ENCODE measurements around the gene SEMA4G.

SEMA4G gene

GRCh38 chr10:101002456-101002855 lies 33.2 kb downstream of the SEMA4G start:
- DNase-seq (ENCODE audit: low spot score in 2 of 2) (no peak), ATAC-seq (ENCODE audit: low read depth) (no peak)
- Mint-ChIP-seq H3K27me3 (no peaks in the 10 kb centered on the region), H3K4me1 (peaks cover 14% of the 10 kb centered on the region), H3K4me3 (no peak overlapping the region), H3K9me3 (no peaks in the 10 kb centered on the region), H3K27ac (no peak overlapping the region), H3K36me3 (peaks cover 4% of the 10 kb centered on the region)

- H3K4me1 Mint-ChIP-seq, result peaks cover 6% of the 10 kb centered on the region
- no peak overlapping the region for H3K27ac Mint-ChIP-seq
- ATAC-seq (ENCODE audit: low read depth) (no peak), DNase-seq (ENCODE audit: low spot score in 2 of 2) (no peak)
- no peak overlapping the region for H3K4me3 Mint-ChIP-seq
- H3K9me3 Mint-ChIP-seq, result no peaks in the 10 kb centered on the region
- H3K36me3 Mint-ChIP-seq, result peaks cover 4% of the 10 kb centered on the region
- H3K27me3 Mint-ChIP-seq, result no peaks in the 10 kb centered on the region
Observed at GRCh38 chr10:101003639-101004206, 34.4 kb downstream of the SEMA4G start.

DNA sequence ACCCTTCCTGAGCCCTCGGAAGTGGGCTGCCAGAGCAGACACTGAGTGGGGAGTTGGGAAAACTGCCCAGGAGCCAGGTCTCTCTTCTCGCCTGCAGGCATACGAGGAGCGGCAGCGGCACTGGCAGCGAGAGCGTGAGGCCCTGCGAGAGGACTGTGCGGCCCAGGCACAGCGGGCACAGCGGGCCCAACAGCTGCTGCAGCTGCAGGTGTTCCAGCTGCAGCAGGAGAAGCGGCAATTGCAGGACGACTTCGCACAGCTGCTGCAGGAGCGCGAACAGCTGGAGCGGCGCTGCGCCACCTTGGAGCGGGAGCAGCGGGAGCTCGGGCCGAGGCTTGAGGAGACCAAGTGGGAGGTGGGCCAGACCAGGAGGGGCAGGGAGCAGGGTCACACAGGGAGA lies 36.1 kb downstream of the SEMA4G start:
- H3K27ac Mint-ChIP-seq, result no peak overlapping the region
- no peaks in the 10 kb centered on the region for H3K9me3 Mint-ChIP-seq
- no peaks in the 10 kb centered on the region for H3K27me3 Mint-ChIP-seq
- DNase-seq (ENCODE audit: low spot score in 2 of 2), result no peak
- no peak for ATAC-seq (ENCODE audit: low read depth)
- H3K36me3 Mint-ChIP-seq, result peaks cover 4% of the 10 kb centered on the region
- no peak overlapping the region for H3K4me3 Mint-ChIP-seq
- peaks cover 4% of the 10 kb centered on the region for H3K4me1 Mint-ChIP-seq

DNA sequence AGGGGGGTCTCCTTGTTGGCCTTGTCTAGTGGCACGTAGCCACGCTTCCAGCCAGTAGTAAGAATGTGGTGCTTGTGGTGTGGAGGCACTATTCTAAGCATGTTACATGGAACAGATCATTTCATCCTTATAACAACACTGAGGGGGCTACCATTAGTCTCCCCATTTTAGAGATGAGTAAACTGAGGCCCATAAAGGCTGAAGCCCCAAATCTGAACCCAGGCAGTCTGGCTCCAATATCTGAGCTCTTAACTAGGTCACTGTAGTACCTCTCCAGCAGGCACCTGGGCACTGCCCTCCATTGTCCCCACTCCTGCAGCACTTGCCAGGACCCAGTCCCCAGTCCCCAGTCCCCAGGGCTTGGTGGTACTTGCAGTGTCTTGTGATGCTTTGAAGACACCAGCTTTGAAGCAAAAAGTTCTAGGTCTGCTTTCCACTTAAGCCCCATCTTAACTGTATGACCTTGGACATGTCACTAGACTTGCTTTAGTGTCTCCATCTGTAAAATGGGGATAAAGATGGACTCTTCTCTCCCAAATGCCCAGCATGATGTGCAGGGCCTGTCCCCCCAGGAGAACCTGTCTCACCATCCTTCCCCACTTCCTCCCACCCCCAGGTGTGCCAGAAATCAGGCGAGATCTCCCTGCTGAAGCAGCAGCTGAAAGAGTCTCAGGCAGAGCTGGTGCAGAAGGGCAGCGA lies 36.7 kb downstream of the SEMA4G start:
- H3K27me3 Mint-ChIP-seq, result no peaks in the 10 kb centered on the region
- no peak for ATAC-seq (ENCODE audit: low read depth)
- DNase-seq (ENCODE audit: low spot score in 2 of 2), result no peak
- H3K27ac Mint-ChIP-seq, result no peak overlapping the region
- no peaks in the 10 kb centered on the region for H3K9me3 Mint-ChIP-seq
- H3K4me3 Mint-ChIP-seq, result no peak overlapping the region
- peaks cover 3% of the 10 kb centered on the region for H3K4me1 Mint-ChIP-seq
- peaks cover 3% of the 10 kb centered on the region for H3K36me3 Mint-ChIP-seq

- H3K27me3 Mint-ChIP-seq, result no peaks in the 10 kb centered on the region
- ATAC-seq (ENCODE audit: low read depth), result no peak
- H3K36me3 Mint-ChIP-seq, result peaks cover 2% of the 10 kb centered on the region
- H3K4me3 Mint-ChIP-seq, result no peak overlapping the region
- no peak for DNase-seq (ENCODE audit: low spot score in 2 of 2)
- H3K27ac Mint-ChIP-seq, result no peak overlapping the region
- H3K4me1 Mint-ChIP-seq, result no peaks in the 10 kb centered on the region
- no peaks in the 10 kb centered on the region for H3K9me3 Mint-ChIP-seq
Observed at GRCh38 chr10:101006593-101007098, 37.3 kb downstream of the SEMA4G start.

DNA sequence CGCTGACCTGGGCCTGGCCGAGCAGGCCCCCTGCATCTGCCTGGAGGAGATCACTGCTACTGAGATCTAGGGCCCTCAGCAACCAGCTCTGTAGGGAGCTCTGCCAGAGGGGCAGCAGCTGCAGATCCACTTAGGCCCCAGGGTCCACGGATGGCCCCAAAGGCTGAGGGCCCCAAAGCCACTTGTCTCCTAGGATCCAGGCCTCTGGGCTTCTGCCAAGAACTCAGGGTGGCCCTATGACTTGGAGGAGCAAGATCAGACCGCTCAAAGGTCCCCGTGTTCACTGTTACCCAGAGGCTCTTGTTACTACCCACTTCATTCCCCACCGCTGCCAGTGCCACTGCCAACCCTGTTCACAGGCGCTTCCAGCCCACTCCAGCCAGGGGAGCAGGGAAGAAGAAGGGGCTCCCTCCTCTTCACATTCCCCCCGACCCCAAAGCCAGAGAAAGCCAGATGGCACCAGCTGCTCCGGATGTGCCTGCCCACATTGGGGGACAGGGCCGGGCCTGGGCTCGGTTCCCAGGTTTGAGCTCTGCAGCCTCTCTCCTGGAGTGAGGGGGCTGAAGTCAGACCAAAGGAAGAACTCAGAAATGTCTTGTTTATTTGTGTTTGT lies 37.9 kb downstream of the SEMA4G start:
- no peaks in the 10 kb centered on the region for H3K9me3 Mint-ChIP-seq
- no peaks in the 10 kb centered on the region for H3K27me3 Mint-ChIP-seq
- no peak overlapping the region for H3K4me3 Mint-ChIP-seq
- DNase-seq (ENCODE audit: low spot score in 2 of 2) (no peak), ATAC-seq (ENCODE audit: low read depth) (no peak)
- peaks cover 2% of the 10 kb centered on the region for H3K36me3 Mint-ChIP-seq
- H3K27ac Mint-ChIP-seq, result no peak overlapping the region
- H3K4me1 Mint-ChIP-seq, result no peaks in the 10 kb centered on the region

DNA sequence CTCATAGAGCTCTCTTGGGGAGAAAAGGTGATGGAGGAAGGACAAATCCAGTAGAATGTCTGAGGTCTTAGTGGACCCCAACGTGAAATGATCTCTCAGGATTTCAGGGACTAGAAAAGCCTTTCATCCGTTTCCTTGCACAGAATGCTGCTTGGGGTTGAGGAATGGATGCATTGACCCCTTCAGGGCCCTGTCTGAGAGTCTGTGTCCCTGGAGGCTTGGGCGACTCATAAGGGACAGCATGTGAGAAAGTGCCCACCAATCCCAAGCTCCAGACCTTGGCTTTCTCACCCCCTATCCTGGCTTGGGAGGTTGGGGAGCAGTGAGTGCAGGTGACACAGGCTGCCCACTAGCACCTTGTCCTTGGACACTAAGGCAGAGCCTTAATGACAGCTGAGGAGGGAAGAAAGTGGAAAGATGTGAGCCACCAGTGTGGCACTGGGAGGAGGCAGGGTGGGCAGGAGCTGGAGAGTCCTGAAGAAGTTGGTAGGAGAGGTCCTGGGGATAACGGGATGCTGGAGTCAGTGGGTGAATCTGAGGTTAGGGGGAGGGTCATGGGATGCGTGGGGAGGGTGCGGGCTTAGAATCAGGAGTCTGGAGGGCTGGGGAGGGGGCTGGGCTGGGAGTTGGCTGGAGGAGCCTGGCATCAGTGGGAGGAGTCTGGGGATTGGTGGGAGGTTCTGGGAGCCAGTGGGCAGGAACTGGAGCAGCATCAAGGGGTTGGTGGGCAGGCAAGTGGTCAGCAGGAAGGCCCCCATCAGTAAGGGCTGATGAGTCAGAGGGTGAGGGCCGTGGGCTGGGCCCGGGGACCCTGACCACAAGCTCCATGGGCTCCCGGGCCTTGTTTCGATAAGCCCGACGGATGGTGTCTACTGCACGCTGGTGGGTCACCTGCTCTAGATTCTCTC lies 38.9 kb downstream of the SEMA4G start:
- Mint-ChIP-seq H3K27me3 (no peaks in the 10 kb centered on the region), H3K36me3 (peaks cover 2% of the 10 kb centered on the region), H3K4me1 (peaks cover 5% of the 10 kb centered on the region), H3K4me3 (no peak overlapping the region), H3K27ac (no peak overlapping the region), H3K9me3 (no peaks in the 10 kb centered on the region)
- DNase-seq (ENCODE audit: low spot score in 2 of 2) (no peak), ATAC-seq (ENCODE audit: low read depth) (no peak)

- ATAC-seq (ENCODE audit: low read depth) (no peak), DNase-seq (ENCODE audit: low spot score in 2 of 2) (no peak)
- Mint-ChIP-seq H3K9me3 (no peaks in the 10 kb centered on the region), H3K4me3 (no peak overlapping the region), H3K27ac (no peak overlapping the region), H3K36me3 (no peaks in the 10 kb centered on the region), H3K27me3 (peaks cover 2% of the 10 kb centered on the region), H3K4me1 (peaks cover 9% of the 10 kb centered on the region)
Observed at GRCh38 chr10:101008823-101009423, 39.6 kb downstream of the SEMA4G start.

GRCh38 chr10:101010329-101010728 lies 41.0 kb downstream of the SEMA4G start:
- H3K9me3 Mint-ChIP-seq, result no peaks in the 10 kb centered on the region
- ATAC-seq (ENCODE audit: low read depth), result no peak
- no peaks in the 10 kb centered on the region for H3K36me3 Mint-ChIP-seq
- no peak for DNase-seq (ENCODE audit: low spot score in 2 of 2)
- H3K27me3 Mint-ChIP-seq, result peaks cover 10% of the 10 kb centered on the region
- peaks cover 15% of the 10 kb centered on the region for H3K4me1 Mint-ChIP-seq
- no peak overlapping the region for H3K4me3 Mint-ChIP-seq
- no peak overlapping the region for H3K27ac Mint-ChIP-seq

- H3K4me3 Mint-ChIP-seq, result no peak overlapping the region
- H3K4me1 Mint-ChIP-seq, result peaks cover 20% of the 10 kb centered on the region
- peaks cover 19% of the 10 kb centered on the region for H3K27me3 Mint-ChIP-seq
- ATAC-seq (ENCODE audit: low read depth) (no peak), DNase-seq (ENCODE audit: low spot score in 2 of 2) (no peak)
- H3K27ac Mint-ChIP-seq, result no peak overlapping the region
- H3K36me3 Mint-ChIP-seq, result no peaks in the 10 kb centered on the region
- H3K9me3 Mint-ChIP-seq, result no peaks in the 10 kb centered on the region
Observed at GRCh38 chr10:101011517-101012423, 42.5 kb downstream of the SEMA4G start.

DNA sequence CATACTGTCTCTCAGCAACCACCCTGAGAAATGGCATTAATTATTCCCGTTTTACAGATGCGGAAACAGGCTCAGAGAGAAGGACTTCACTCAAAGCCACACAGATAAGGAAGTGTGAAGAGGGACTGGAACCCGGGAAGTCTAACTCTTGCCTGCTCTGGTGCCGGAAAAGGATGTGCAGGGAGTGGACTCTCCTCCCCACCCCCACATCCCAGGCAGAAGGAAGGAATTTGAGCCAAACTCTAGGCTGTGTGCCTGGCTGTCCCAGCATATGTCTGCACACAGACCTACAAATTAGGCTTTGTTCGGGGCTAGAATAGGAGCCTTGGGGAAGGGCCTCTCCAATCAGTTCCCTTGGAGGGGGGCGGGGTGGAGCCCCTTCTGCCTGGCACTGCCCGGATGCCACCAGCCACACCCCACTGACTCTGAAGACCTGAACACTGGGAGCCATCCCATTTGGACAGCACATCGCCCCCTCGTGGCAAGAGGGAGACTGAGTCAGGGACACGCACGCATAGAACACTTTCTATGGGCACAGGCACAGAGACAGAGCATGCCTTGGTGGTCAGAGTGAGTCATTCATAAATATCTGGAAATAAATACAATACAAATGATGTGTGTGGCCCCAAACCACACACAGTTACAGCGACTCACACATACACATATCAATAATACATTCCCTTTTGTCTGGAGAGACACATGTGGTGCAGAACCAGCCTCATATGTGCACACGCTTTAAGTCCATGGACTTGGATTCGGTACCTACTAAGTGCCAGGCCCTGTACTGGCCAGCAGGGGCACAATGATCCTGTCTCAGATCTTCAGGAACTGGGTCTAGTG lies 43.4 kb downstream of the SEMA4G start:
- peaks cover 22% of the 10 kb centered on the region for H3K27me3 Mint-ChIP-seq
- peaks cover 20% of the 10 kb centered on the region for H3K4me1 Mint-ChIP-seq
- ATAC-seq (ENCODE audit: low read depth) (peak; percentile 89), DNase-seq (ENCODE audit: low spot score in 2 of 2) (peak; percentile 53)
- H3K36me3 Mint-ChIP-seq, result no peaks in the 10 kb centered on the region
- H3K9me3 Mint-ChIP-seq, result no peaks in the 10 kb centered on the region
- H3K27ac Mint-ChIP-seq, result no peak overlapping the region
- H3K4me3 Mint-ChIP-seq, result no peak overlapping the region

- Mint-ChIP-seq H3K4me3 (no peak overlapping the region), H3K27ac (no peak overlapping the region), H3K4me1 (peaks cover 26% of the 10 kb centered on the region), H3K36me3 (no peaks in the 10 kb centered on the region), H3K27me3 (peaks cover 26% of the 10 kb centered on the region), H3K9me3 (no peaks in the 10 kb centered on the region)
- DNase-seq (ENCODE audit: low spot score in 2 of 2) (no peak), ATAC-seq (ENCODE audit: low read depth) (no peak)
Observed at GRCh38 chr10:101013365-101013825, 44.1 kb downstream of the SEMA4G start.
